HepG2 (cell line): ENCODE measurements around the gene CRAMP1.

Experiments used
- ASH2L ChIP-seq: fragments of 300-600, 200-600 bp; sonication (generic); IDR thresholded peaks from 2 replicates; pipeline ENCODE4 v1.7.0; 2017; ENCODE audit warnings: low read depth, mild to moderate bottlenecking, moderate library complexity, mixed read lengths, low read length; ENCODE audit not compliant: insufficient read length
- MYC ChIP-seq: sonication (generic); formaldehyde crosslinking; IDR thresholded peaks from 2 replicates; pipeline ENCODE4 v1.9.0; 2021; ENCODE audit warnings: missing genetic modification reagents, borderline replicate concordance
- POLR2AphosphoS5 ChIP-seq: IDR thresholded peaks from 2 replicates; pipeline ENCODE4 v1.6.1; 2012; ENCODE audit warnings: low read depth, low read length
- REPIN1 ChIP-seq: sonication (generic); formaldehyde crosslinking; IDR thresholded peaks from 2 replicates; pipeline ENCODE4 v1.8.0; 2022; ENCODE audit warnings: missing genetic modification reagents, low read depth, mild to moderate bottlenecking, borderline replicate concordance
- REST ChIP-seq, 2 experiments: IDR thresholded peaks; 2 replicates each; pipeline ENCODE4 v1.6.1; 2011 to 2012; ENCODE audit warnings: low read length in 2 of 2, borderline replicate concordance in 1 of 2, low read depth in 1 of 2, mild to moderate bottlenecking in 1 of 2, moderate library complexity in 1 of 2
- ZNF501 ChIP-seq: sonication (generic); formaldehyde crosslinking; IDR thresholded peaks from 2 replicates; pipeline ENCODE4 v1.5.1; 2020; ENCODE audit warnings: mild to moderate bottlenecking, moderate library complexity, missing genetic modification reagents

- TF ChIP-seq ASH2L (no peak), REPIN1 (CRISPR knock-in tag) (no peak), POLR2AphosphoS5 (no peak), REST (IDR thresholded peaks at IDR 0.05; ENCODE audit: borderline replicate concordance in 1 of 2, low read depth in 1 of 2, low read length in 2 of 2) (no peak), ZNF501 (CRISPR knock-in tag) (no peak), MYC (CRISPR knock-in tag) (no peak)
These were observed 45.7 kb downstream of the CRAMP1 start for GRCh38 chr16:1657841-1658240.
